Stimulated activated CD8-positive, alpha-beta memory T cell treated with anti-CD3 and anti-CD28 coated beads, Interleukin-4, amount 100 ng/mL, for 24 hours (primary cell): ENCODE measurements around the gene CD244.
"Not testable (repeated sequence)": the region's sequence is repeated elsewhere in the genome, so short reads cannot be mapped to it uniquely, and the experiment has no call there.

Experiments used
- DNase-seq: peaks from one replicate; pipeline ENCODE4 v3.0.0-alpha.2; 2020; ENCODE audit warnings: low read depth

Gene CD244

DNA sequence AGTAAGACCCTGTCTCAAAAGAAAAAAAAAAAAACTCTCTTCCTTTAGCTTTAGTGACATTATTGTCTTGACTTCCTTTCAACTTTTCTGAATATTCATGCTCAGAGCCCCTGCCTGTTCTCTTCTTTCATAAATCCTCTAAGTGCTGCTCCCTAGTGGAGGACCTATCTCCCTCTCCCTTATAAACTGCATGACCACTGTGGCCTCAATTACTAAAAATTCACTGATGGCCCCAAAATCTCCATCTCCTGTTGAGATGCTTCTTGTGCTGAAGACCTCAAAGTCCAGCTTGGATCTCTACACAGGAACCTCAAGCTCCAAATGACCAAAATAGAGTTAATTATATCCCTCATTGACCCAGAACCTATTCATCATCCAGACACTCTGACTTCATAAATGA lies 14.5 kb upstream of the CD244 start:
- no peak for DNase-seq

DNA sequence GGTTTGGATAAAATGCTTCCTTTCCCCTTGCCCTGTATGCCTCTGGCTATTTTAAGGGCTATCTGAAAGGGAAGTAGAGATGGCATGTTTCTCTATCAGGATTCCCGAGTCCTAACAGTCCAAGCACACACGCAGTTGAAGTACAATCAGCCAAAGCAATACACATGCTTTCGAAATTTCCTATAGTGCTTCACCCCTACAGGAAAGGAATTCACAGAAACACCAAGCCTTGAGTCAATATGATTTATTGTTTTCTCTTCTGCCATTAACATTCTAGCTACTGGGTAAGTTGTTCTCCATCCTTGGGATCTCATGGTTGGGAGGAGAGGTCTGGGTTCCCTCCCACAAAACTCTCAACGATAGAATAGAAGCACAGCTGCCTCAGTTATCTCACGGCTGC lies 13.6 kb upstream of the CD244 start:
- DNase-seq = no peak

DNA sequence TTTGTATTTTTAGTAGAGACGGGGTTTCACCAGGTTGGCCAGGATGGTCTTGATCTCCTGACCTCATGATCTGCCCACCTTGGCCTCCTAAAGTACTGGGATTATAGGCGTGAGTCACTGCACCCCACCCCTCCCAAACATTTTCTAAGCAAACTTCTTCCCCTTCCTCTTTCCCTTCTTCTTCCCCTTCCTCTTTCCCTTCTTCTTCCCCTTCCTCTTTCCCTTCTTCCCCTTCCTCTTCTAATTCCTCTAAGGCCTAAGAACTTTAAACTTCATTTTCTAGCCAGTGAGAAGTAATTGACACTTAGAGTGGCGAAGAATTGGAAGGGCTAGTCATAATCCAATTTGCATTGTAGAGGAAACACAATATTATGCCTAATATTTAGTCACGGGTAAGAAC lies 12.9 kb upstream of the CD244 start:
- DNase-seq = not testable (repeated sequence)

DNA sequence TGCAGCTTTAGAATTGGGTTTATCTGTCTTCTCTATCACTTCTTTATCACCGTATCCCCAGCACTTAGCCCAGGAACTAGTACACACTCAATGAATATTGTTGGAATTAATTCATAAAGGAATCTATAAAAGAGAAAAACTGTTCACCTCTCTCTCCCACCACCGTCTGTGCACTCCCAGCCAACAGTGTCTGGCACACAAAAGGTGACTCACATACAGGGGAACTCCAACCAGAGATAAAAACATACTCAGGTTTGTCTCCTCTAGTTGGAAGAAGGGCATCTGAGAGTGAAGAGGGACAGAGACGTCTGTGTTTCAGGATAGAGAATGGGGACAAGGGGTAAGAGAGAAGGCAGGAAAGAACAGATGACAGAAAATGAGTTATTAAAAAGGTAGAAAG lies 12.2 kb upstream of the CD244 start:
- DNase-seq = no peak

DNA sequence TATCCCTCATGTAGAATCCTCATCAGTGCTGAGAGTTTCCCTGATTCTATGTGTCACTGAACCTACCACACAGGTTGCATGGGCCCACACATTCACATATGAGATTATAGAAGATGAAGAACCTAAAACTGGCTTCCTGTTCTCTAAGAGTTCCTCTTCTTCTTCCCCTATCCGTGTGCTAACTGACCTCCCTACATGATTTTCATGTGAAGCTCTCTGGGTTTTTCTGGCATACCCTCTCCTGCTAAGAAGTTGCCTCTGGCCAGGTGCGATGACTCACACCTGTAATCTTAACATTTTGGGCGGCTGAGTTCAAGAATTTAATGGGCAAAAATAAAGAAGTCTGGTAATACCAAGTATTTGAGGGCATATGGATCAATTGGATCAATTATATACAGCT lies 5.5 kb upstream of the CD244 start:
- no peak for DNase-seq

DNA sequence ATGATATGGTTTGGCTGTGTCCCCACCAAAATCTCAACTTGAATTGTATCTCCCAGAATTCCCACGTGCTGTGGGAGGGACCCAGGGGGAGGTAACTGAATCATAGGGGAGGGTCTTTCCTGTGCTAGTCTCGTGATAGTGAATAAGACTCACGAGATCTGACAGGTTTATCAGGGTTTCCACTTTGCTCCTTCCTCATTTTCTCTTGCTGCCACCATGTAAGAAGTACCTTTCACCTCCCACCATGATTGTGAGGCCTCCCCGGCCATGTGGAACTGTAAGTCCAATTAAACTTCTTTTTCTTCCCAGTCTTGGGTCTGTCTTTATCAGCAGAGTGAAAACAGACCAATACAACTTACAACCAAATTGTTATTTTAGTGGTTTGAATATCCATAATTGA lies 5.0 kb upstream of the CD244 start:
- DNase-seq = not testable (repeated sequence)

DNA sequence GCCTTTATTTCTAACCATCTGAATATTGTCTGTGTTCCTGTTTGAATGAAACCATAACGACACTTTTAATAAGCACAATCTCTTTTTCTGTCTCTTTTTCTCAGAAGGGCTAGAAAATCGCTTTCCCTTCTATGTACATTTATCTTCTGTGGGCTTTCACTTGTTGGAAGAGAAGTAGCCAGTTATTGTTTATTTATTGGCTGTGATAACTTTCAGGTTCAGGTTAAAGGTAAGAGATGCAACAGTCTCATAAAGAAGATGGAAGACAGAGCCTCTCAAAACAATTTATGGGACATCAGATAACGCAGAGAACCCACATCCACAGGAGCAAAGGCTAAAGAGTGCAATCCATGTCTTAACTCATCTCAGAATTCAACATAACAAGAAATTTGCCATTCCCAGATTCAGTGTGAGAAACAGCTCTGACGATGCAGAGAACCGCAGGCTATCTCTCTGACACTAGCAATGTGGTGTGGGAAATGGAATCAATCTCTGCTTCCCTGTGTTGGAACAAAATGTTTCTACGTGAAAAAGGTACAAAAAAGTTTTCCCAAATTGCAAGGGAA lies 4.1 kb upstream of the CD244 start:
- no peak for DNase-seq

DNA sequence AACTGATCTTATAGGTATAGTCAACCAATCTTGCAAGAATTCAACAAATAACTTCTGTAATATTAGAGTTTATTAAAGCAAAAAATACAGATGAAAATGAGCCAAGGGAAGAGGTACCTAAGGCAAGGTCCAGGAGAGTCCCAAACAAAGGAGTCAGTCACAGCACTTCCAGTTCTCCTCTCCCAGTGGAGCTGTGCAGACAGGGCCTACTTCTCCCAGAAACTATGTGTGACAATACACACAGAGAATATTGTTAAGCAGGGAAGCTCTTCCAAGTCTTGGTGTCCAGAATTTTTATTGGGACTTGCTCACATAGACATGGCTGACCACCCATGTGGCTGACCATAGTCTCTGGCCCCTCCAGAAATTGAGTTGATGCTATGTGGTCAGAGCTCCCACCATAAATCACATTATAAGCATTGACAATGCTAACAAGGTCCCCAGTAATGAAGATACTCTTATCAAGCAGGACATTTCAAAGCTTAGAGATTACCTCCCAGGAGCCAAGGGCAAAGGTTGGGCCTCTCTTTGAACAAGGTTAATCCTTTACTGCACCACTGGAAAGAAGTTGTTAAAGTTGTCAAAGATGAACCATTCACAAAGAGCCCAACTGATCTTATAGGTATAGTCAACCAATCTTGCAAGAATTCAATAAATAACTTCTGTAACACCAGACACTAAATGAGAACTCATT lies 3.5 kb upstream of the CD244 start:
- no peak for DNase-seq

DNA sequence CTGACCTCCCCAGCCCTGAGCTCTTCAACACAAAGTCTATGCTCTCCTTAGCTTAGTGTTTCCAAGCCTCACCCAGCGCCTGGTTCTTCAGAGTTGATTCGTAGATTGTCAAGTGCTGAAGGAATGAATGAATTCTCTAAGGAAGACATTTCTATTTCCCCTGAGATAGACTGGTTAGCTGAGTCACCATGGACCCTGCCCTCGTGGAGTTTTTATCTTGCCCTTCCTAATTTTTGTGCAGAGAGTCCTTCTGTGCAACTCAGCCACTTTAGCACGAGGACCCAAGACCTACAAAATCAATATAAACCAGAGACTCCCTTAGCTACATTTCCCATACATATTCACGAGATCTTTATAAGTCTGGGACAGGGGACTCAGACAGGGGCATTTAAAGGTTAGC lies 2.6 kb upstream of the CD244 start:
- DNase-seq = no peak

DNA sequence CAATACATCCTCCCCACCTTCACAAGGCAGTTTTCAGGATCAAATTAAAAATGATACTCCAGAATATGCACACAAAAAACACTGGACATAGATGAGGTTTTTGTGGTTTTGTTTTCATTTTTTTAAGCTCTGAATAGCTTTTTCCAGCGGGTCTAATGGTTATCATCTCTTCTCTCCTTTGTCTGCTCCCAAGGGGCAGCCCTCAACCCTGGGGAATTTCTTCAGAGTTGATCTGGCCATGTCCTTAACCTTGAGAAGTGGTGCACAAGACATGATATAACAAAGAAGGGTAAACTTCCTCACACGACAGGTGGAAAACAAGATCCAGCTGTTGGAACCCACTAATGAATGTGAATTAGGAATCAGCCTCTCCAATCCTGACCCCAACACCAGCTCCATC lies 1.5 kb upstream of the CD244 start:
- DNase-seq = no peak

DNA sequence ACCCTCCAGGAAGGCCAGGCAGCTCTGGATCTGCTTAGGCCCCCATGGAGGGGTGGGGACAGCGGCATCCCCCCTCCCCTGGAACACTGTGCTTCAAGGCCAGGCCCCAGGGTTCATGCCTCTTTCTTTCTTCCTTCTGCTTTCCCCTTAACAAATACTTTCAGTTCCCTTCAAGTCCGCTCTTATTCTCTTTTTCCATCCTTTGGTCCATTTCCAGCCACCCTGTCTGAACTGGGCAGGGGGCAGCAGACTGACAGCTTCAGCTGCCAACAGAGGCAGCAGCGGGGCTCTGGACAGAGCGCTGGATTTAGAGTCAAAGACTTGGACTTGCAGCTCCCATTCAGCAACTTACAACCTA lies 1.1 kb upstream of the CD244 start:
- DNase-seq = no peak

DNA sequence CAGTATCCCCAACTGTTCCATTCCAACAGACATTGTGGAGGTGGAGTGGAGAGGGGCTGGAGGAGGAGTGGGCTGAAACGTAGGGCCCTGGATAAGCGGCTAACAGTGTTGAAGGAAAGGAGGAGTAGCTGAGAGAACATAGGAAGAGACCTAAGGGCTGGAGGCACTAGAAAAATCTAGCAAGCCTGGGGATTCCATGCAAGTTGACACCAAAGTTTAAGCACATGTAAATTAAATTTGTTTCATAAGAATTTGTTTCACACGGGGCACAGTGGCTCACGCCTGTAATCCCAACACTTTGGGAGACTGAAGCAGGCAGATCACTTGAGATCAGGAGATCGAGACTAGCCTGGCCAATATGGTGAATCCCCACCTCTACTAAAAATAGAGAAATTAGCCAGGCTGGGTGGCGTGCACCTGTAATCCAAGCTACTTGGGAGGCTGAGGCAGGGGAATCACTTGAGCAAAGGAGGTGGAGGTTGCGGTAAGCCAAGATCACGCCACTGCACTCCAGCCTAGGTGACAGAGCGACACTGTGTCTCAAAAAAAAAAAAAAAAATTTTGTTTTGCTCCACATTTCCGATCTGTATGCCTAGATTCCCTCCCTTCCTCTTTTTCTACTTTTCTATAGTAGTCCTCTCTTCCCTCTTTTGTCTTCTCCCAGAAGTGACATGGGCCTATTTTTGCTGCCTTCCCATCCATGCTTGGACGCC lies 530 bp upstream of the CD244 start:
- no peak for DNase-seq

DNA sequence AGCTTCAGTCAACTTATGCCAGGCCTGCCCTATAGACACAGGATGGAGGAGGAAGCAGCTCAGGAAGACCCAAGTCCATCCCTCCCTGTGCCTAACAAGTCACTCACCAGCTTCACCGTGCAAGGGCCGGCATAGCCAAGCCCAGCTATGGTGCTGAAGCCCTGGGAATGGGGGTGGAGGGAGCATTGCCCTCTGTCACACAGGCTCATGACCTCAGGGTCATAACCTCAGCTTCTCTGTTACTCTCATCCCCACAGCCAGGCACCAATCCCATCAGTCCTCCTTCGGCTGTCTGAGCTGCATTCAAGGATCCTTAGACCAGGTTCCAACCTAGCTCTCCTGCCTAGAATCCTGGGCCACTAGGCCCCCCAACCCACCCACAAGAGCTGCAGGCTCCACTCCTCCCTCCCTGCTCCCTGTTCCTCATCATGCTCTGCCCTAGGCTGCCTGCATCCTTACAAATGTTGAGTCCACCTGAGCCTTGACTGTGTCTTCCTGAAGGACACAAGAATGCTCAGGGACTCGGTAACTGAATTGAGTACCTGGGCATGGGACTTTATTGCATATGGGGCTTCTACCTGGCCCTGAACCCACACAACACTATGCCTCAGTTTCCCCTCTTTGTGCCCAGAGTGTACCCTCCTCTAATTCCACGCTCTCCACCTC lies 1.7 kb downstream of the CD244 start:
- no peak for DNase-seq

DNA sequence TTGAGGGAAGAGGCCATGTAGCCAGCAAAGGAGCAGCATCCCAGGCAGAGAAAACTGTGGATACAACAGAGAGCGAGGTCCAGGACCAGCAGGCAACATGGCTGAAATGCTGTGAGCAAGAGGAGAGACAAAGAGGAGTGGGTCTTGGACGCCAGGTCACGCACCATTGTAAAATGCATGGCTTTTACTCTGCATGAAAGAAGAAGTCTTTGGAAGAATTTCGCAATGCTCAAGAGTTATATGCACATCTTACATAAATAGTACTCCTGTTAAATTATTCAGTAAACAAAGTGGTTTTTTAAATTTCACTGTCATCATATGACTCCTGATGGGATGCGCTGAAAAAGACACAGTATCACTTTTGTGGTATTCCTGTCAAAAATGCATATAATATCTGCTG lies 3.5 kb downstream of the CD244 start:
- no peak for DNase-seq

DNA sequence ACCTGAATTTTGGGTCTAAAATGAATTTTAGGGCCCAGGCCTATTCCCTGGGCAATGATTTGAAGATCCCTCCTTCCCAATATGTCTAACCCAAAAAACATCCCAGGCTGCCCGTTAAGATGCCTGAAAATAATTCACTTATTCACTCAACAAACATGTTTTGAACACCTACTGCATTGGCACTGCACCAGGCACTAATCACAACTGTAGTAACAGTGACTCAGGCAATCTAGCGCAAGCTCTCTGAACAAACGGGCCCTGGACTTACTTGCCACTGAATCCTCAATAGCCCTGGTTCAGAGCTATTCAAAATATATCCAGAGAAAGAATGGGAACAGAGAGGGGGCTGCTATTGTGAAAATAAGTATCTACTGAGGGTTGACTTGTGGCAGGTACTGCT lies 4.2 kb downstream of the CD244 start:
- no peak for DNase-seq

DNA sequence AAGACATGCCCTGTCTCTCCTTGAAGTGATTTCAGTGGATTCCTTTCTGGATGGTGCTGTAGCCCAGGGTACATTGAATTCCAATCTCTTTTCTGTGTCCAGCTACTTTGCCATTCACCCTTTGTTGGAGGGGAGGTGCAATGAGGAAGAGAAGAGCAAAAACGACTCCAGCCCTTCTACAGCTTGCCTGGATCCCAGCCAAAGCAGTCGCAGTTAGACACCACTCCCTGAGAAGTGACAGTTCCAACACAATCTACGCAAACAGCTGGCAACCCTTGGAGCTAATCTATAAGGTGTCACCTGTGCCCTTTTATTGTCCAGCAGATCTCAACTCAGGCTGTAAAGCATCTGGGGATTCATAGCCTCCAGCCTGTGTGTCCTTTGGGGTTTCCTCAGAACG lies 4.6 kb downstream of the CD244 start:
- DNase-seq = no peak

DNA sequence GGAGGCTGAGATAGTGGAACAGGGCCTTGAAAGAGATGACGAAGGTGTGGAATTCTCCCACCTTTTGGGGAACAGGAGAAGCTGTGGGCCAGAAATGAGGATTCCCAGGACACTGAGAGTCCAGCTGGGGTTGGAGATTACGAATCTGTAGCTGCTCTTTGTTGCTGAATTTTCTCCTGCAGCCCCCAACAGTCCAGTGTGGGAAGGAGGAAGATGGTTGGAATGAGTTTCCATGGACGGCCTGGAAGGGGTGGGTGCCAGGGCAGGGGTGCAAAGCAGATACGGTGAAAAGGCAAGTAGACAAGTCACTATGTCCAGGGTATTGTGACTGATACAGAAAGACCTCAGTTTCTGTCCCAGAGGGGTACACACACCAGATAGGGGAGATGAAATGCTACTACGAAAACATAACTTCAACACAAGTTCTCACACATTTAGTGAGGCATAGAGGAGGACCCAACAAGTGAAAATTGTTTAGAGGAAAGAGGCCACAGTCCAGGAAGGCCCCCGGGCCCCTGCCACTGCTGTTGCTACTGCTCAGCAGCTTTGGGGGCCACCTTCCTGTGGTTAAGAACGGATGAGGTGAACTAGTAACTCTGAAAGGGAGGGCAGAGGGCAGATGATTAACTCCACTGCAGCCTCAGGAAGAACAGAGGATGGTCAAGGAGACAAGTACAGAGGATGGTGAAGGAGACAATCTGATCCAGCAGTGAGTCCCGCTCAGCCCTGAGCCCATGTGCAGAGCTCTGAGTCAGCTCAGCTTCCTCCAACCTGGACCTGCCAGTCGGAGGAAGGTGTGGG lies 7.3 kb downstream of the CD244 start:
- no peak for DNase-seq

DNA sequence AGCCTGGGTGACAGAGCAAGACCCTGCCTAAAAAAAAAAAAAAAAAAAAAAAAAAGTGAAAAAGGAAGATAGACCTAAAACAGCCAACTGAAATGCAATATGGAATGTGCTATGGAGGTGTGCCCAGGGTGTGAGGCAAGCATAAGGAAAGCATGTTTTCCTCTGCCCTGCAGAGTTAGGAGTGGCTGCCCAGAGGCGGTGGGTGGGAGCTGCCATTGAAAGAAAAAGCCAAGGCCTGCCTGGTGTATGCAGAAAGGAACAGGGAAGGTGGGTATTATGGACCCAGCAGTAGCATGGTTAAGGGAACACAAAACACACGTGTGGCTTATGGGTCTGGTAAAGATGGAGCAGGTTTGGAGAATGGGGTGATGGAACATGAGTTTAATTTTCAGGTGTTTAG lies 8.9 kb downstream of the CD244 start:
- no peak for DNase-seq

DNA sequence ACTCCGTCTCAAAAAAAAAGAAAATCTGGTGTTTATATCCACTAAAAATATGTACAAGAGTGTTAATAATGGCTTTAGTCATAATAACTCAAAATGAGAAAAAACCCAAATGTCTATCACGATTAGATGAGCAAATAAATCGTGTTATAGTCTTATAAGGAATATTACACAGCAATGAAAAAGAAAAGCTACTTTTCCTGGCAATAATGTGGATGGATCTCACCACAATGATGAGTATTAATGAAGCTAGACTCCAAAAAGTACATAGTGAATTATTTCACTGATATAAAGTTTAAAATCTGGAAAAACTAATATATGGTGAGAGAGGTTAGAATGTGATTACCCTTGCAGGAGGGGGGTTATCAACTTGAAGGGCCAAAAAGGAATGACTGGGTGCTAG lies 9.7 kb downstream of the CD244 start:
- DNase-seq = no peak

DNA sequence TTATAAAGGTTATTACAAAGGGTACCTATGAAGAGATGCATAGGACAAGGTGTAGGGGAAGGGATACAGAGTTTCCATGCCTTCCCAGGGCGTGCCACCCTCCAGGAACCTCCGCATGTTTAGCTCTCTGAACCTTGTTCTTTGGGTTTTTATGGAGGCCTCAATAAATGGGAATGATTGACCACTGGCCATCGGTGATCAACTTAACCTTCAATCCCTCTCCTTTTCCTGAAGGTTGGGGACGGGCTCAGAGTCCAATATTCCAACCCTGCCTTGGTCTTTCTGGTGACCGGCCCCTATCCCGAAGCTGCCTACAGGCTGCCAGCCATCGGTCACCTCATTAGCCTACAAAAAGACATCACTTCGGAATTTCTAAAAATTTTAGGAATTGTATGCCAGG lies 11.7 kb downstream of the CD244 start:
- no peak for DNase-seq

DNA sequence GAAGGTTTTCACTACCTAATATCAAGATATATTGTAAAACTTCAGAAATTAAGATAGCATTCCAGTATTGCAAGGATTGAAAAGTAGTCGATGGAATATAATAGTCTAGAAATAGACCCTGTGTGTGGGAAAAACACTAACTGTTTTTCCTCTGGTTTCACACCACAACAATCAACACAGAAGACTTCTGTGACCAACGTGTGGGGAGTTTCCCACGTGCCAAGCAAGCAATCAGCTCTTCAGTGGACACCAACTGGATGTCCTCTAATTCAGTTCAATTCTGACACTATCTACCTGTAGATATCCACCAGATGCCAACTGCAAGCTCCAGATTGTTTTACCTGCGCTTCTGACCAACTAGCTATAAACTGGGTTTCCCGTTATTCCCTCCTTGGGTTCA lies 12.1 kb downstream of the CD244 start:
- no peak for DNase-seq

DNA sequence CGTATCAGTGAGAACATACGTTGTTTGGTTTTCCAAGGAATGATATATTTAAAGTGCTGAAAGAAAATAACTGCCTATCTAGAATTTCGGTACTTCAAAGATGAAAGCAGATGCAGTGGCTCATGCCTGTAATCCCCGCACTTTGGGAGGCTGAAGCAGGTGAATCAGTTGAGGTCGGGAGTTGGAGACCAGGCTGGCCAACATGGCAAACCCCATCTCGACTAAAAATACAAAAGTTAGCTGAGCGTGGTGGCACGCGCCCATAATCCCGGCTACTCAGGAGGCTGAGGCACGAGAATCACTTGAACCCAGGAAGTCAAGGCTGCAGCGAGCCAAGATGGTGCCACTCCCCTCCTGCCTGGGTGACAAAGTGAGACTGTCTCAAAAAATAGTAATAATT lies 16.4 kb downstream of the CD244 start:
- no peak for DNase-seq
